GM18867 (cell line): ENCODE data around the gene HOMER3.
A peak's percentile ranks its signal among the peaks of the same experiment; 100 is the strongest.

ENCODE experiments used
- ATAC-seq: cut with Tn5 transposase; IDR thresholded peaks from one replicate; pipeline ENCODE4 v1.9.1; 2021; ENCODE audit warnings: mild to moderate bottlenecking, moderate library complexity; ENCODE audit not compliant: unreplicated experiment

HOMER3 gene

DNA sequence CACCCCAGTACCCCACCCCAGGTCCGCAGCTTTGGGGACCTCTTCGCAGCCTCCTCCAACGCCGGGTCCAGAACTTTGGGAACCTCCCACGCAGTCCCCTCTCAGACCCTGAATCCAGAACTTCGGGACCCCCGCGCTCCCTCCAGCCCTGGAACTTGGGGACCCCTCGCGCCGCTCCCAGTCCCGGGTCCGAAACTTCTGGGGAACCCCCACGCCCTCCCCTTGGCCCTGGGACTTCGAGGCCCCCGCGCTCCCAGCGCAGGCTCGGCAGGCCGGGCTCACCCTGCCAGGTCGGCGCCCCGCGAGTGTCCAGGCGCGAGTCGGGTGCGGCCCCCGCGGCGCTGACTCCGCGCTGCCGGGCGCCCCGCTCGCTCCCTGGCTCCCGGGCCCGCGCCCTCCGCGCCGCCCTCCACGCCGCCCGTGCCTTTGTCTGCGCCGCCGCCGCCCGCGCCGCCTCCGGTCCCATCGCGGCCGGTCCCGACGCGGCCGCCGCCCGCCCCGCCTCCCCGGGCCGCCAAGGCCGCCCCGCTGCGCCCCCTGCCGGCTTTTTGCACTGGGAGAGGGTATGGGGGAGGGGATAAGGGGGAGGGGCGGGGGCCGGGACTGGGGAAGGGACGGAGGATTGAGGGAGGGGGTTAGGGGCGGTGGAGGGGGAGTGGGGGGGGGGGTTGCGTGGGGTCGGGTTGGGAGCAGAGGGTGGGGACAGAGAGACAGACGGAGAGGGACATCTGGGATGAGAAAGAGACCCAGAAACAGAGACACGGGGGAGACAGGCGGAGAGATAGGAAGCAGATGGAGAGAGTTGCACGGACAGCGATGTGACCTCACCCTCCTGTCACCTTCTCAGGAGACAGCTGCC, at the start of gene HOMER3:
Gene HOMER3 (minus strand): TSS at position 449 of the 859 bp plus-strand sequence. CDS start 2,235 bp downstream, outside the sequence.
- ATAC-seq, result peak; percentile 69

DNA sequence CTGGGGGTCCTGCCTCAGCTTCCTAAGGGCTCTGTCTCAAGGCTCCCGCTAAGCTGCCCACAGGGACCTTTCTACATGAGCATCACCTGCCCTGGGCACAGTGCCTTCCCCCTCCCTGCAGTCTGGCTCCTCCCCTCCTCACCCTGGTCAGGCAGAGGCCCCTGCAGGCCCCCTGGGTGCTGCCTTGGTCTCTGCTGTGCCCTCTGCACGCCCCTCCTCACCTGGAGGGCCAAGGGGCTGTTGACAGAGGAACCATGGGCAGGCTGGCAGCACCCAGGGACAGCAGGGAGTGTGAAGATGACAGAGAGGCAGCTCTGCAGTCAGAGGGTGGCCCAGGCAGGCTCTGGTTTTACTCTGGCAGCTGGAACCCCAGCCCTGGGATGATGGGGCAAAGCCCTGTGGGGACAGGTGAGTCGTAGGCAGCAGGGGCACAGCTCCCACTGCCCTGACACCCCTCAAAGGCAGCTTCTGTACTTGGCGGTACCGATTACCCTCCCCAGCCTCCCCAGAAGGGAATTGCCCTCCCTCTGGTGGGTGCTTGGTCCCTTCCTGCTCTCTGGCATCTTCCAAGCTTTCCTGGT, 49.2 kb upstream of the HOMER3 start:
- ATAC-seq, result no peak

DNA sequence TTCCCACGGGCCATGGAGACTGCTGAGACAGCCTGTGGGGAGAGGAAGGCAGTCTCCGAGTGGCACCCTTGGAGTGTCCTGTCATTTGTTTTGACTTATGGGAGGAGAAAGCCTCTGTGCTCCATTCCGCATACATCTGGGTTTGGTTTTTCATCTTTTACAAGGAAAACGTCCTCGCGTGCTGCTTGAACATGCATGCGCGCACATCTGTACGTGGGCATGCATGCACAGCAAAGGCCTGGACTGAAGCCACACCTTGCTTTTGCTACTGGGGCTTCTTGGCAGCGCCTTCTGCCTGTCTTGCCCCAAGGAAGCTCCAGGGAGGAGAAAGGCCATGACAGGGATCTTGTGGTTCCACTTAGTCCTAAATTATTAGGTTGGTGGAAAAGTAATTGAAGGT, 48.3 kb upstream of the HOMER3 start:
- ATAC-seq, result no peak

GRCh38 chr19:18987456-18987855, 46.4 kb upstream of the HOMER3 start:
- no peak for ATAC-seq

DNA sequence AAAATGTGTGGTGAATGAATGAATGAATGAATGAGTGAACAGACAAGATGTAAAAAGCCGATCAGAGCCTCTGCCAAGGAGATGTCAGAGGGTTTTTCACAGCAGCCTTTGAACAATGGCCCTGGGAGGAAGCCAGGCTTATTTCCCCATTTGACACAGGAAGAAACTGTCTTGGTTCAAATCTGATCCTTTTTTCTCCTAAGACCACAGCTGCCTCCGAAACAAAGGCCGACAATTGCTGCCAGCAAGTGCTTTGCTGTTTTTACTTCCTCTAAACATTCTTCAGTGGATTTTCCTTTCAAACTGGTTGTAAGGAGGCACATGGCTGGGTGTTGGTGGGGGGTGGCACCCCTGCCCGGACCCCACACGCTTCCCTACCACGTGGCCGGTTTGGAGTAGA, 44.2 kb upstream of the HOMER3 start:
- ATAC-seq, result no peak

- ATAC-seq, result no peak
These were observed 43.2 kb upstream of the HOMER3 start for GRCh38 chr19:18984251-18984650.

GRCh38 chr19:18982669-18983068, 41.7 kb upstream of the HOMER3 start:
- ATAC-seq, result no peak

GRCh38 chr19:18980432-18981020, 39.5 kb upstream of the HOMER3 start:
- ATAC-seq, result no peak

DNA sequence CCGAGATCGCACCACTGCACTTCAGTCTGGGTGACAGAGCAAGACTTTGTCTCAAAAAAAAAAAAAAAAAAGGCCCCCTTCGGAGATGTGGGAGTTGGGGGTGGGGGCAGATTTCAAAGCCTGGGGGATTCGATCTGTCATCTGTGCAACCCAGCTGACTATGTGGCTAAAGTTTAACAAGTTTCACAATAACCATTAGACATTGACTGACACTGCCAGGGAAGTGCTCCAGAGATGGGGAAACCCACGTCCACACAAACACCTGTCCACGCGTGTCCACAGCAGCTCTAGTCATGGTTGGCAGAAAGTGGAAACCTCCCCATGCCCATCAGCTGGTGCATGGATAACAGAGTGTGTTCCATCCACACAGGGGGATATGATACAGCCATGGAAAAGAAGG, 37.6 kb upstream of the HOMER3 start:
- no peak for ATAC-seq

- no peak for ATAC-seq
These were observed 34.9 kb upstream of the HOMER3 start for GRCh38 chr19:18975869-18976268.

GRCh38 chr19:18975011-18975410, 34.0 kb upstream of the HOMER3 start:
- ATAC-seq, result no peak

GRCh38 chr19:18972851-18973250, 31.8 kb upstream of the HOMER3 start:
- ATAC-seq, result no peak

DNA sequence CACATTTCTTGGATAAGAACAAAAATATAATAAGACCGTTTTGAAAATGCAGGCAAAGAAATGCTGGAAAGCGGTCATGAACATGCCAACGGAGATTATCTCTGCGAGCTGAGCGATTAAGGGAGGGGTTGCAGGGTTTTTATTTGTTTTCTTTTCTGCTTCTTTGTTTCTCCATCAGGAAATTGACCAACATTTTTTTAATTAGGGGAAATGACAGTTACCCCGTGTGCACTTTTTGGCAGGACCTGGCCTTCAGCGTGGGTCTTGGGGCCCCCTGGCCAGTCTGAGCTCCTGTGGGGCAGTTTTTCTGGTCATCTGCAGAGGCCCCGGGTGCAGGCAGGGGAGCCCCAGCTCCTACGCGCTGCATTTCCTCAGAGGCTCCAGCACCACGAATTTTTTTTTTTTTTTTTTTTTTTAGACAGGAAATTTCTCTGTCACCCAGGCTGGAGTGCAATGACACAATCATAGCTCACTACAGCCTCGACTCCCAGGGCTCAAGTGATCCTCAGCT, 31.3 kb upstream of the HOMER3 start:
- no peak for ATAC-seq

DNA sequence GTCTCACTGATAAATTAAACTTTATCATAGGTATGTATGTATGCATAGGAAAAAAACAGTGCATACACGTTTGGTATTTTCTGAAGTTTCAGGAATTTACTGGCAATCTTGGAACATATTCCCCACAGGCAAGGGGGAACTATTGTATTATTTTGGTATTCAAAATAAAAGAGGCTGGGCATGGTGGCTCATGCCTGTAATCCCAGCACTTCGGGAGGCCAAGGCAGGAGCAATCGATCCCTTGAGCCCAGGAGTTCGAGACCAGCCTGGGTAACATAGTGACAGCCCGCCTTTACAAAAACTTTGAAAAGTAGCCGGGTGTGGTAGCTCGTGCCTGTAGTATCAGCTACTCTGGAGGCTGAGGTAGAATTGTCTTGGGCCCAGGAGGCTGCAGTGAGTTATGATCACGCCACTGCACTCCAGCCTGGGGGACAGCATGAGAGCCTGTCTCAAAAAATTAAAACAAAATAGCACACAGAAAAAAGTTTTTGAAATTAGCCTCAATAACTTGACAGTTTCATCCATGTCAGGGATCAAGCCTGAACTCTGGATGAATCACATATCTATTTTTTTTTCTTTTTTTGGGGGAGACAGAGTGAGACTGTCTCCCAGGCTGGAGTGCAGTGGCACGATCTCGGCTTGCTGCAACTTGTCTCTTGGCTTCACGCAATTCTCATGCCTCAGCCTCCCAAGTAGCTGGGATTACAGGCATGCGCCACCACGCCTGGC, 29.1 kb upstream of the HOMER3 start:
- ATAC-seq, result no peak

- no peak for ATAC-seq
These were observed 26.5 kb upstream of the HOMER3 start for GRCh38 chr19:18967358-18968146.

GRCh38 chr19:18966307-18966706, 25.3 kb upstream of the HOMER3 start:
- no peak for ATAC-seq

DNA sequence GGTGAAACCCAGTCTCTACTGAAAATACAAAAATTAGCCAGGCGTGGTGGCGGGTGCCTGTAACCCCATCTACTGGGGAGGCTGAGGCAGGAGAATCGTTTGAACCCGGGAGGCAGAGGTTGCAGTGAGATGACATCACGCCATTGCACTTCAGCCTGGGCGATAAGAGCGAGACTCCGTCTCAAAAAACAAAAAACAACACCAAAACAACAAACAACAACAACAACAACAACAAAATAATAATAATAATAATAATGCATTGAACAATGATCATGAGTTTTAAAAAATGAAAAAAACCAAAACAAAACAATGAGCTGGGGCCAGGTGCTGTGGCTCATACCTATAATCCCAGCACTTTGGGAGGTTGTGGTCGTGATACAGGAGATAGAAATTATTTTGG, 23.1 kb upstream of the HOMER3 start:
- no peak for ATAC-seq

DNA sequence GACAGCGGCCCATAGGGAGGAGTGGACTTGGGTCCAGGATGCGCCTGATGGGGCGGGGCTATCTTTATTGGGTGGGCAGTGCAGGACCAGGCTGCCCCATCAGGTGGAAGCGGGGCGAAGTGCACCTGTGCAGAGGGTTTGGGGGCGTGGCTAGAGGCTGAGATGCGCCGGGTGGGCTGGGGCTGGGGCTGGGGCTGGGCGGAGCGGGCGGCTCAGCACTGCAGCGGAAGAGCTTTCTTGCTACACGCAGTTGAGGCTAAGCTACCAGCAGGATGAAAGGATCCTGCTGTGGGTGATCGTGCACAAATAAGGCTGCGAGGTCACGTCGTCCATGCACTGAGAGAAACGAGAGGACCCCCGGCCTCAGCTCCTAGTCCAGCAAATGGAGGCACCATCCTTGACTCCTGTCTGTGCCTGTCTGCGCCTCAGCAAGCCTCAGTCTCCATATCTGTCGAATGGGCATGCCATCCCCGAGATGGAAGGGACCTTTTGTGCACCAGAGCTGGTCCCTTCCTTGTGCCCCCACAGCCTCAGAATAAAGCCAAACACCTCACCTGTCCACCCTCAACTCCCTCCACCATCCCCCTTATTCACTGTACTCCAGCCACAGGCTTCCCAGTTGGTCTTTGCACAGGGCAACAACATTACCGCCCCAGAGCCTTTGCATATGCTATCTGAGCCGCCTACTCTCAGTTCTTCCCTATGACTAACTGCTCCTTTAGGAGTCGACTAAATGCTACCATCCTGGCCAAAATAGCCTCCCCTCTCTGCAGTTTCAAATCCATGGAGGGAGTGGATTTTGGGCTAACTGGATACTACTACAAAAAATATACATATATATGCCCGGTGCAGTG, 21.0 kb upstream of the HOMER3 start:
- no peak for ATAC-seq

GRCh38 chr19:18960370-18960769, 19.4 kb upstream of the HOMER3 start:
- ATAC-seq, result no peak

DNA sequence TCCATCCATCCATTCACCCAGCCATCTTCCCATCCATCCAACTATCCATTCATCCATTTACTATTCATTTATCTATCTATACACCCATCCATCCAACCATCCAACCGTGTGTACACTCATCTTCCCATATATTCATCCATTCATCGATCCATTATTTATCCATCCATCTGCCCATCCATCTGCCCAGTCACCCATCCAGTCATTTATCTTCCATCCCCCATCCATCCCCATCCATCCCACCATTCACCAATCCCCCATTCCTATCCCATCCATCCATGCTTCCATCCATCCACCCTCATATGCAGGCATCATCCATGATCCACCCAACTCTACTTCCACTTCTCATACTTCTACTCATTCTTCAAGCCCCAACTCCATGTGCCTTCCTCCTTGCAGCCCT, 14.0 kb upstream of the HOMER3 start:
- no peak for ATAC-seq
